ENCODE measurements around the gene BANP. TPM values are rescaled to one million over a fixed set of nuclear protein-coding genes. Genes with fewer than 3 reads are reported as not detected.
"Not testable (repeated sequence)": the region's sequence is repeated elsewhere in the genome, so short reads cannot be mapped to it uniquely, and the experiment has no call there.

Gene BANP
- total and polyA plus RNA-seq, 2 of the 8 experiments (the other 6 are each of a cell fraction or from before 2014, with no cell fraction given) = 25.8 to 39.8 TPM

- H4K5ac ChIP-seq (ENCODE audit: insufficient read length, low read depth, low read length); H2BK20ac ChIP-seq (ENCODE audit: low read length); H3K27me3 ChIP-seq (replicated peaks in 1 of 4; ENCODE audit: control insufficient read depth in 3 of 4, extremely low read depth in 1 of 4, insufficient read depth in 3 of 4, low read length in 3 of 4); H3K4me3 ChIP-seq (ENCODE audit: extremely low read depth in 1 of 4, insufficient read depth in 2 of 4, low read depth in 3 of 4, low read length in 4 of 4); POLR2A ChIA-PET (ENCODE audit: partially characterized antibody); H3K14ac ChIP-seq (ENCODE audit: insufficient read length); H3K23me2 ChIP-seq (ENCODE audit: low read depth, low read length); H2BK5ac ChIP-seq (ENCODE audit: low read depth, low read length); H2BK15ac ChIP-seq (ENCODE audit: low read length); H3K4me2 ChIP-seq (ENCODE audit: insufficient read depth in 1 of 2, low read depth in 2 of 2, low read length in 2 of 2); H3K56ac ChIP-seq (replicated peaks; ENCODE audit: insufficient read length, low read depth, low read length); H3K79me2 ChIP-seq (ENCODE audit: control insufficient read depth in 1 of 2, insufficient read depth in 2 of 2, low read length in 2 of 2); H3K9ac ChIP-seq (replicated peaks in 1 of 4; ENCODE audit: extremely low read depth in 1 of 4, low read depth in 3 of 4, low read length in 3 of 4); H2AK5ac ChIP-seq (ENCODE audit: low read depth, low read length); H4K8ac ChIP-seq (ENCODE audit: extremely low read depth, insufficient read depth, low read length); H3K4me1 ChIP-seq (replicated peaks in 1 of 4; ENCODE audit: control insufficient read depth in 3 of 4, insufficient read depth in 4 of 4, low read length in 3 of 4); H4K91ac ChIP-seq (replicated peaks; ENCODE audit: insufficient read length, low read length); H2AFZ ChIP-seq (ENCODE audit: low read length); H3K79me1 ChIP-seq (ENCODE audit: low read depth, low read length); H3K18ac ChIP-seq (ENCODE audit: extremely low read depth, low read length); H3K23ac ChIP-seq (ENCODE audit: insufficient read length); H3K4ac ChIP-seq (replicated peaks; ENCODE audit: insufficient read length, low read depth, low read length); H3K9me3 ChIP-seq (ENCODE audit: insufficient read depth in 2 of 2, low read depth in 1 of 2, low read length in 1 of 2); H2BK120ac ChIP-seq (replicated peaks; ENCODE audit: low read depth, low read length); H2BK12ac ChIP-seq (ENCODE audit: low read depth, low read length); CTCF ChIA-PET (ENCODE audit: partially characterized antibody); H3K27ac ChIP-seq (ENCODE audit: low read depth, low read length); DNase-seq (ENCODE audit: low read depth in 1 of 2, low spot score in 2 of 2); H3K36me3 ChIP-seq (ENCODE audit: control insufficient read depth in 2 of 4, insufficient read depth in 4 of 4, low read length in 3 of 4); H4K20me1 ChIP-seq (replicated peaks in 1 of 2; ENCODE audit: control insufficient read depth in 1 of 2, insufficient read depth in 2 of 2, low read length in 2 of 2); FAIRE-seq: not testable (repeated sequence)
- 87% methylated on average over 10 of the region's 10 CpGs; no CpG with 5 or more reads in 1 of the 2 experiments for WGBS, 2 experiments (ENCODE audit: extremely low coverage in 1 of 2, insufficient coverage in 1 of 2, insufficient read length in 1 of 2, insufficient replicate concordance in 2 of 2, low coverage in 1 of 2, low lambda C conversion rate in 2 of 2, missing lambda C conversion rate in 1 of 2)
Measured at GRCh38 chr16:88025086-88025492, 73.9 kb downstream of the BANP start.

GRCh38 chr16:88025828-88026555 is 74.8 kb downstream of the BANP start:
- H4K8ac ChIP-seq (ENCODE audit: extremely low read depth, insufficient read depth, low read length) = not testable (repeated sequence)

More at GRCh38 chr16:88025828-88026555, 74.8 kb downstream of the BANP start:
- H3K23me2 ChIP-seq (ENCODE audit: low read depth, low read length); H3K27me3 ChIP-seq (replicated peaks in 1 of 4; ENCODE audit: control insufficient read depth in 3 of 4, extremely low read depth in 1 of 4, insufficient read depth in 3 of 4, low read length in 3 of 4); H3K18ac ChIP-seq (ENCODE audit: extremely low read depth, low read length); H3K9ac ChIP-seq (replicated peaks in 1 of 4; ENCODE audit: extremely low read depth in 1 of 4, low read depth in 3 of 4, low read length in 3 of 4); H3K79me1 ChIP-seq (ENCODE audit: low read depth, low read length); H4K20me1 ChIP-seq (replicated peaks in 1 of 2; ENCODE audit: control insufficient read depth in 1 of 2, insufficient read depth in 2 of 2, low read length in 2 of 2); H2BK5ac ChIP-seq (ENCODE audit: low read depth, low read length); H3K4me1 ChIP-seq (replicated peaks in 1 of 4; ENCODE audit: control insufficient read depth in 3 of 4, insufficient read depth in 4 of 4, low read length in 3 of 4); H3K79me2 ChIP-seq (ENCODE audit: control insufficient read depth in 1 of 2, insufficient read depth in 2 of 2, low read length in 2 of 2); H2BK20ac ChIP-seq (ENCODE audit: low read length); H3K9me3 ChIP-seq (ENCODE audit: insufficient read depth in 2 of 2, low read depth in 1 of 2, low read length in 1 of 2); H2BK15ac ChIP-seq (ENCODE audit: low read length); POLR2A ChIA-PET (ENCODE audit: partially characterized antibody); H2BK120ac ChIP-seq (replicated peaks; ENCODE audit: low read depth, low read length); H3K36me3 ChIP-seq (ENCODE audit: control insufficient read depth in 2 of 4, insufficient read depth in 4 of 4, low read length in 3 of 4); H3K4ac ChIP-seq (replicated peaks; ENCODE audit: insufficient read length, low read depth, low read length); H4K5ac ChIP-seq (ENCODE audit: insufficient read length, low read depth, low read length); CTCF ChIA-PET (ENCODE audit: partially characterized antibody); DNase-seq (ENCODE audit: low read depth in 1 of 2, low spot score in 2 of 2); H2BK12ac ChIP-seq (ENCODE audit: low read depth, low read length); H3K4me3 ChIP-seq (ENCODE audit: extremely low read depth in 1 of 4, insufficient read depth in 2 of 4, low read depth in 3 of 4, low read length in 4 of 4); H4K91ac ChIP-seq (replicated peaks; ENCODE audit: insufficient read length, low read length); H2AK5ac ChIP-seq (ENCODE audit: low read depth, low read length); H3K56ac ChIP-seq (replicated peaks; ENCODE audit: insufficient read length, low read depth, low read length); H3K27ac ChIP-seq (ENCODE audit: low read depth, low read length); FAIRE-seq; H2AFZ ChIP-seq (ENCODE audit: low read length); H3K23ac ChIP-seq (ENCODE audit: insufficient read length); H3K4me2 ChIP-seq (ENCODE audit: insufficient read depth in 1 of 2, low read depth in 2 of 2, low read length in 2 of 2); H3K14ac ChIP-seq (ENCODE audit: insufficient read length): not testable (repeated sequence)
- WGBS, 2 experiments (ENCODE audit: extremely low coverage in 1 of 2, insufficient coverage in 1 of 2, insufficient read length in 1 of 2, insufficient replicate concordance in 2 of 2, low coverage in 1 of 2, low lambda C conversion rate in 2 of 2, missing lambda C conversion rate in 1 of 2) = 96% methylated on average over 24 of the region's 24 CpGs; no CpG with 5 or more reads in 1 of the 2 experiments
